T-helper 17 cell (primary cell): Measurements from ENCODE around the gene ILKAP. TPM values are rescaled to one million over a fixed set of nuclear protein-coding genes. Genes with fewer than 3 reads are reported as not detected.
"Not testable (repeated sequence)": the region's sequence is repeated elsewhere in the genome, so short reads cannot be mapped to it uniquely, and the experiment has no call there.

ENCODE experiments used
- ATAC-seq: fragments of 150-1000 bp; cut with Tn5 transposase; 2 replicates; pipeline ENCODE4 v1.10.0; 2021; ENCODE audit warnings: mild to moderate bottlenecking, moderate library complexity
- DNase-seq, 3 donors: peaks; one replicate each; pipeline versions ENCODE4 v3.0.0 to v3.0.0-alpha.2; 2020 to 2021
- H3K9me3 ChIP-seq: one replicate; pipeline ENCODE4 v1.7.0; 2013; ENCODE audit warnings: low read length, mild to moderate bottlenecking; ENCODE audit not compliant: control insufficient read depth, poor library complexity, severe bottlenecking
- H3K27ac Mint-ChIP-seq: one replicate; pipeline ENCODE4 v1.8.0; 2022; ENCODE audit warnings: mild to moderate bottlenecking, moderate library complexity, mixed read lengths
- H3K27me3 Mint-ChIP-seq: one replicate; pipeline ENCODE4 v1.8.0; 2022; ENCODE audit warnings: mixed read lengths
- H3K36me3 Mint-ChIP-seq: one replicate; pipeline ENCODE4 v1.8.0; 2022; ENCODE audit warnings: low read depth, mixed read lengths
- H3K4me1 Mint-ChIP-seq: one replicate; pipeline ENCODE4 v1.8.0; 2022; ENCODE audit warnings: mild to moderate bottlenecking, mixed read lengths
- H3K4me3 Mint-ChIP-seq: one replicate; pipeline ENCODE4 v1.8.0; 2022; ENCODE audit warnings: mild to moderate bottlenecking, moderate library complexity, mixed read lengths
- total RNA-seq, 4 donors: library from RNA in 2 of 4; stranded (reverse) in 2 of 4; gene quantifications; one replicate each; pipeline ENCODE4 v1.2.3 and lab custom pipeline; 2022 to 2026

Gene ILKAP
- total RNA-seq, 2 donors from 2014 or later: 114 to 123 TPM

GRCh38 chr2:238202326-238203093 lies 985 bp downstream of the ILKAP start:
- H3K36me3 Mint-ChIP-seq: no peaks in the 10 kb centered on the region
- H3K27me3 Mint-ChIP-seq: no peaks in the 10 kb centered on the region

GRCh38 chr2:238190445-238190844 lies 13.1 kb downstream of the ILKAP start:
- DNase-seq (no peak), ATAC-seq (no peak)
- Mint-ChIP-seq H3K27ac (no peak overlapping the region), H3K4me1 (peaks cover 5% of the 10 kb centered on the region), H3K36me3 (peaks cover 9% of the 10 kb centered on the region), H3K4me3 (no peak overlapping the region), H3K27me3 (no peaks in the 10 kb centered on the region)
- H3K9me3 ChIP-seq: no peaks in the 10 kb centered on the region

More at GRCh38 chr2:238202326-238203093, 985 bp downstream of the ILKAP start:
- peak overlapping the region; percentile 87 for H3K4me3 Mint-ChIP-seq
- no peak for ATAC-seq
- peaks cover 24% of the 10 kb centered on the region for H3K4me1 Mint-ChIP-seq
- H3K9me3 ChIP-seq: no peaks in the 10 kb centered on the region
- DNase-seq: no peak
- H3K27ac Mint-ChIP-seq: peak overlapping the region; percentile 70

GRCh38 chr2:238187618-238188548 lies 15.6 kb downstream of the ILKAP start:
- DNase-seq (no peak), ATAC-seq (no peak)
- H3K27ac Mint-ChIP-seq: no peak overlapping the region
- no peak overlapping the region for H3K4me3 Mint-ChIP-seq
- H3K4me1 Mint-ChIP-seq: peaks cover 2% of the 10 kb centered on the region
- H3K27me3 Mint-ChIP-seq: no peaks in the 10 kb centered on the region
- H3K9me3 ChIP-seq: no peaks in the 10 kb centered on the region
- H3K36me3 Mint-ChIP-seq: peaks cover 11% of the 10 kb centered on the region

GRCh38 chr2:238183821-238184220 lies 19.7 kb downstream of the ILKAP start:
- H3K4me1 Mint-ChIP-seq: peaks cover 6% of the 10 kb centered on the region
- no peaks in the 10 kb centered on the region for H3K9me3 ChIP-seq
- H3K27ac Mint-ChIP-seq: no peak overlapping the region
- DNase-seq: no peak
- peaks cover 19% of the 10 kb centered on the region for H3K36me3 Mint-ChIP-seq
- no peak for ATAC-seq
- no peaks in the 10 kb centered on the region for H3K27me3 Mint-ChIP-seq
- no peak overlapping the region for H3K4me3 Mint-ChIP-seq

GRCh38 chr2:238182362-238182761 lies 21.1 kb downstream of the ILKAP start:
- Mint-ChIP-seq H3K4me3 (no peak overlapping the region), H3K36me3 (peaks cover 15% of the 10 kb centered on the region), H3K4me1 (peaks cover 3% of the 10 kb centered on the region), H3K27me3 (no peaks in the 10 kb centered on the region), H3K27ac (peak overlapping the region; percentile 32)
- DNase-seq (no peak), ATAC-seq (no peak)
- H3K9me3 ChIP-seq: no peaks in the 10 kb centered on the region

GRCh38 chr2:238180554-238180953 lies 22.9 kb downstream of the ILKAP start:
- DNase-seq: no peak
- Mint-ChIP-seq H3K27me3 (no peaks in the 10 kb centered on the region), H3K27ac (no peak overlapping the region), H3K4me3 (no peak overlapping the region), H3K4me1 (peaks cover 6% of the 10 kb centered on the region), H3K36me3 (peaks cover 21% of the 10 kb centered on the region)
- no peaks in the 10 kb centered on the region for H3K9me3 ChIP-seq
- ATAC-seq: no peak

- H3K4me1 Mint-ChIP-seq: peaks cover 6% of the 10 kb centered on the region
- peaks cover 23% of the 10 kb centered on the region for H3K36me3 Mint-ChIP-seq
- H3K27me3 Mint-ChIP-seq: no peaks in the 10 kb centered on the region
- ATAC-seq (no peak), DNase-seq (no peak)
- H3K27ac Mint-ChIP-seq: peak overlapping the region; percentile 62
- H3K4me3 Mint-ChIP-seq: peak overlapping the region; percentile 36
- H3K9me3 ChIP-seq: no peaks in the 10 kb centered on the region
Measured at GRCh38 chr2:238176613-238177012, 26.9 kb downstream of the ILKAP start.

GRCh38 chr2:238174701-238175100 lies 28.8 kb downstream of the ILKAP start:
- no peak for ATAC-seq
- H3K36me3 Mint-ChIP-seq: peaks cover 28% of the 10 kb centered on the region
- no peak overlapping the region for H3K4me3 Mint-ChIP-seq
- H3K27me3 Mint-ChIP-seq: no peaks in the 10 kb centered on the region
- H3K4me1 Mint-ChIP-seq: peaks cover 6% of the 10 kb centered on the region
- no peaks in the 10 kb centered on the region for H3K9me3 ChIP-seq
- H3K27ac Mint-ChIP-seq: no peak overlapping the region
- no peak for DNase-seq

- peaks cover 28% of the 10 kb centered on the region for H3K36me3 Mint-ChIP-seq
- H3K4me1 Mint-ChIP-seq: peaks cover 6% of the 10 kb centered on the region
- no peak overlapping the region for H3K4me3 Mint-ChIP-seq
- DNase-seq (no peak), ATAC-seq (no peak)
- no peaks in the 10 kb centered on the region for H3K9me3 ChIP-seq
- no peaks in the 10 kb centered on the region for H3K27me3 Mint-ChIP-seq
- H3K27ac Mint-ChIP-seq: no peak overlapping the region
Measured at GRCh38 chr2:238174291-238174690, 29.2 kb downstream of the ILKAP start.

- ATAC-seq: no peak
- H3K27ac Mint-ChIP-seq: peak overlapping the region; percentile 91
- no peaks in the 10 kb centered on the region for H3K9me3 ChIP-seq
- H3K4me1 Mint-ChIP-seq: peaks cover 6% of the 10 kb centered on the region
- H3K4me3 Mint-ChIP-seq: peak overlapping the region; percentile 64
- DNase-seq: no peak
- no peaks in the 10 kb centered on the region for H3K27me3 Mint-ChIP-seq
- H3K36me3 Mint-ChIP-seq: peaks cover 23% of the 10 kb centered on the region
Measured at GRCh38 chr2:238173692-238174091, 29.8 kb downstream of the ILKAP start.

GRCh38 chr2:238172439-238172838 lies 31.1 kb downstream of the ILKAP start:
- peak overlapping the region; percentile 91 for H3K27ac Mint-ChIP-seq

GRCh38 chr2:238171575-238172187 lies 31.8 kb downstream of the ILKAP start:
- no peak for ATAC-seq
- H3K27ac Mint-ChIP-seq: peak overlapping the region; percentile 91
- peaks cover 18% of the 10 kb centered on the region for H3K36me3 Mint-ChIP-seq
- H3K27me3 Mint-ChIP-seq: no peaks in the 10 kb centered on the region
- DNase-seq: no peak
- peaks cover 6% of the 10 kb centered on the region for H3K4me1 Mint-ChIP-seq
- no peaks in the 10 kb centered on the region for H3K9me3 ChIP-seq
- H3K4me3 Mint-ChIP-seq: no peak overlapping the region

More at GRCh38 chr2:238172439-238172838, 31.1 kb downstream of the ILKAP start:
- Mint-ChIP-seq H3K27me3 (no peaks in the 10 kb centered on the region), H3K4me3 (peak overlapping the region; percentile 56), H3K36me3 (peaks cover 21% of the 10 kb centered on the region), H3K4me1 (peaks cover 6% of the 10 kb centered on the region)
- no peaks in the 10 kb centered on the region for H3K9me3 ChIP-seq
- ATAC-seq (no peak), DNase-seq (no peak)

- not testable (repeated sequence) for H3K27me3 Mint-ChIP-seq, H3K4me3 Mint-ChIP-seq, H3K9me3 ChIP-seq, DNase-seq, H3K27ac Mint-ChIP-seq, ATAC-seq, H3K4me1 Mint-ChIP-seq
- peaks cover 14% of the 10 kb centered on the region for H3K36me3 Mint-ChIP-seq
Measured at GRCh38 chr2:238171072-238171431, 32.4 kb downstream of the ILKAP start.
